Measurements from ENCODE around the gene MRM3. TPM values are rescaled to one million over a fixed set of nuclear protein-coding genes. Genes with fewer than 3 reads are reported as not detected.
"Not testable (repeated sequence)": the region's sequence is repeated elsewhere in the genome, so short reads cannot be mapped to it uniquely, and the experiment has no call there.

Gene MRM3
- total RNA-seq, 1 donor from 2014 or later = 21.0 TPM

- intact Hi-C loops (cut with DNase I) = loop anchor here (10.0 kb wide), 2 partner anchors 83 to 263 kb away; no protein-coding TSS in a partner anchor
- ATAC-seq (ENCODE audit: poor library complexity) = no peak
- DNase-seq = no peak
Observed at GRCh38 chr17:791829-792228, 9.7 kb downstream of the MRM3 start.

DNA sequence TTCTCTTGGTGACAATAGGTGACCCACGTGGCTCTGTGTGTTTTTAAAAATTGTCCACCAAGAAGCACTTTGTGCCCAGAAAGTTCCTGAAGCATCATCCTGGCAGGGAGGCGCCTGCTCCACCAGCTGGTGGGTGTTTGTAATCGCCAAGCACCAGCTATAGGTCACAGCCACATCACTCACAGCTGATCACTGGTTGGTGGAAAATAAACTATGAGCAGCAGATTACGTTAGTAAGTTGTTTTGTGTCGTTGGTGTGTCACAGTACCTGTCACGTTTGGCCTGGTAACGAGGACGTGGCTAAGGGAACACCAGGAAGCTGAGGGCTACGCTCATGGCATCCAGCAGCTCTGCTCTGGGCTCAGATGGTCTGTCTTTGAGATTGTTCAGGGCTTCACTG lies 10.1 kb downstream of the MRM3 start:
- intact Hi-C loops (cut with DNase I) = loop anchor here (10.0 kb wide), 2 partner anchors 83 to 263 kb away; no protein-coding TSS in a partner anchor
- no peak for DNase-seq
- ATAC-seq (ENCODE audit: poor library complexity) = no peak

GRCh38 chr17:794876-795275 lies 12.7 kb downstream of the MRM3 start:
- intact Hi-C loops (cut with DNase I) = loop anchor here (2.0 to 10.0 kb wide), 3 partner anchors 80 to 260 kb away; partner anchors contain the start of gene NXN
- ATAC-seq (ENCODE audit: poor library complexity) (peak; percentile 84), DNase-seq (peak; percentile 92)

DNA sequence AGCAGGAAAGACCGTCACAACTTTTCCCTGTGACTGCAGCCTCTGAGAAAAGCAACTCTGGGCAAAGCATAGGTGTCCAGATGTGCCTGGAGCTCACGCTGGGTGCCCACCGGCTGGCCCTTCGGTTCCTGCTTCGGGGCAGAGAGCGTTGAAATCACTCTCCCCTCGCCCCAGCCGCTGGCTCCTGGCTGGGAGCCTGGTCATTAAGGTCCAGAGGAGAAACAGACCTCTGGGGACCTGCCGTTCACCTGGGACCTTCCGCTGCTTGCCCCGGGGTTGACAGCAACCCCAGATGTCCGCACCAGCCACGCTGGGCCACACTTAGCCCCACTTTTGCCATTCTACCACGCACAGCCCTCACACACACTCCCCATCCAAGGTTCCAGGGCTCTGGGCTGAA lies 13.1 kb downstream of the MRM3 start:
- DNase-seq = peak; percentile 50
- intact Hi-C loops (cut with DNase I) = loop anchor here (2.0 to 10.0 kb wide), 3 partner anchors 80 to 260 kb away; partner anchors contain the start of gene NXN
- peak; percentile 9 for ATAC-seq (ENCODE audit: poor library complexity)

- DNase-seq (peak; percentile 10), ATAC-seq (ENCODE audit: poor library complexity) (no peak)
- intact Hi-C loops (cut with DNase I) = loop anchor here (2.0 to 10.0 kb wide), 3 partner anchors 79 to 259 kb away; partner anchors contain the start of gene NXN
Observed at GRCh38 chr17:795721-796120, 13.6 kb downstream of the MRM3 start.

- no peak for DNase-seq
- no peak for ATAC-seq (ENCODE audit: poor library complexity)
- intact Hi-C loops (cut with DNase I) = loop anchor here (10.0 kb wide), 2 partner anchors 78 to 258 kb away; no protein-coding TSS in a partner anchor
Observed at GRCh38 chr17:796609-797008, 14.5 kb downstream of the MRM3 start.

GRCh38 chr17:797236-797840 lies 15.2 kb downstream of the MRM3 start:
- ATAC-seq (ENCODE audit: poor library complexity) (no peak), DNase-seq (no peak)
- intact Hi-C loops (cut with DNase I) = loop anchor here (10.0 kb wide), 2 partner anchors 77 to 257 kb away; no protein-coding TSS in a partner anchor

DNA sequence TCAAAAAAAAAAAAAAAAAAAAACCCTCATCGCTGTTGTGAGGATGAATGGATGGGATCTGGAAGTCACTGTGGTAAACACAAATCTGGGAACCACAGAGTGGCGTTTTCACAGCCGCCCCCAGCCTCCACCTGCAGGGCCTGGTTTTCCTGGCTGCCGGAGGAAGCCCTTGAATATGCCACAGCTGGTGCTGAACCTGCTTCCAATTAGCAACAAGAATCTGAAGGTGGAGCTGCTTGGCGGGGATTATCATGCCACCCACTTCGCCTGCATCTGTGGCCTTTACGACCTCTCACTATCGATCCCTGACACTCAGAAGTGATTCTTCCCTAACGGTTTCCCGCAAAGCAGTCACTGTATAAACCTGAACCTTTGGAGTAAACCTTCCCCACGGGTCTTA lies 16.1 kb downstream of the MRM3 start:
- ATAC-seq (ENCODE audit: poor library complexity) (no peak), DNase-seq (no peak)
- intact Hi-C loops (cut with DNase I) = loop anchor here (10.0 kb wide), 2 partner anchors 77 to 257 kb away; no protein-coding TSS in a partner anchor

DNA sequence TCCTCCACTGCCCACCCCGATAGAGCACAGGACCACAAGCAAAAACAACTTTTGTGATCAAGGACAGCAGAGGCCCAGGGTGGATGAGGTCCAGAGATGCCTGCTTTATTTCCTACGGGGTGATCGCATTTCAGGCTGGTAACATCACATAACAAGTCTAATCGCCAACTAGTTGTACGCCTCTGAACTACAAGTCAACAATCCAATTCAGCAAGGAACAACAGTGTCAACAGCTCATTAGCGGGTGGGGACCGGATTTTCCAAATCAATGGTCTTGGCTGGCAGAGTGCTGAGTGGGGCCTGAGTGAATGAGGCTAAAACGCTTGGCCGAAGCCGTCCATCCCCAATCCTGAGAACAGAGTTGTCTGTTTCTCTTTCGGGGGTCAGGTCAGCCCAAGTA lies 17.1 kb downstream of the MRM3 start:
- DNase-seq (peak; percentile 15), ATAC-seq (ENCODE audit: poor library complexity) (no peak)
- intact Hi-C loops (cut with DNase I) = loop anchor here (10.0 kb wide), 2 partner anchors 76 to 256 kb away; no protein-coding TSS in a partner anchor

DNA sequence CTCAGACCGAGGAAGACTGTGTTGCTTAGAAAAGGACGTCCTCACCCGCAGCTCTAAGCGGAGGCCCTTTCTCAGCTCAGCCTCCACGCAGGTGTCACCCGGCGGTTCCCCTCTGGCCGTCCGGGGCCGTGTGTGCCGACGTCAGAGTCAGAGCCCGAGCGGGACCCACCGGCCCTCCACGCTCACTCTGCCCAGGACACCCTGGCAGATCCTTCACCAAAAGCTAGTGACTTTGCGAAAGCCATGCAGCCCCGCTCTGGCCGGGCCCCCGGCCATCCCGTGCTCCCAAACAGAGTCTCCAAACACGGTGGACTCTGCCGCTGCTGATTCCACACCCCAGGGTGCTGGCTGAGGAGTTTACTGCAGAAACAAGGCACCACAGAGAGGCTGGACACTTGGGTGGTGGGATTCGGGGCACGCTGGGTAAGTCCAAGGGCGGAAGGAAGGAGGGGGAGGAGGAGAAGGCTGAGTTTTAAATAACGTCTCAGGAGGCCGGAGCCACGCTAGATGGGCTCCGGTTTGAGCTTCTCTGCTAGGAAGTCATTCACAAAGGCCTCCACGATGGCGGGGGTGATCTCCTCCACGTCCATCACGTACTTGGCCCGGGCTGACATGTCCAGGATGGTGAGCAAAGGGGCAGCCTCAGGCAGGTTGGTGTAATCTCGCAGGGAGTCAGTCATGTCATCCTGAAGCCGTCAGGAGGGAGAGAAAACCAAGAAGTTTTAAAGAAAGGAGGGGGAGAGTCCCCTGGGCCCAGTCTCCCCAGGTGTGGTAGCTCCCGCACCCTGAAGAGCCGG lies 18.5 kb downstream of the MRM3 start:
- ATAC-seq (ENCODE audit: poor library complexity) = no peak
- DNase-seq = peak; percentile 35
- intact Hi-C loops (cut with DNase I) = no loop called here

- ATAC-seq (ENCODE audit: poor library complexity) (no peak), DNase-seq (no peak)
- intact Hi-C loops (cut with DNase I) = no loop called here
Observed at GRCh38 chr17:801660-802059, 19.5 kb downstream of the MRM3 start.

- ATAC-seq (ENCODE audit: poor library complexity) (no peak), DNase-seq (no peak)
- intact Hi-C loops (cut with DNase I) = no loop called here
Observed at GRCh38 chr17:802481-802880, 20.3 kb downstream of the MRM3 start.

- DNase-seq (no peak), ATAC-seq (ENCODE audit: poor library complexity) (no peak)
- intact Hi-C loops (cut with DNase I) = no loop called here
Observed at GRCh38 chr17:802901-803881, 21.0 kb downstream of the MRM3 start.

DNA sequence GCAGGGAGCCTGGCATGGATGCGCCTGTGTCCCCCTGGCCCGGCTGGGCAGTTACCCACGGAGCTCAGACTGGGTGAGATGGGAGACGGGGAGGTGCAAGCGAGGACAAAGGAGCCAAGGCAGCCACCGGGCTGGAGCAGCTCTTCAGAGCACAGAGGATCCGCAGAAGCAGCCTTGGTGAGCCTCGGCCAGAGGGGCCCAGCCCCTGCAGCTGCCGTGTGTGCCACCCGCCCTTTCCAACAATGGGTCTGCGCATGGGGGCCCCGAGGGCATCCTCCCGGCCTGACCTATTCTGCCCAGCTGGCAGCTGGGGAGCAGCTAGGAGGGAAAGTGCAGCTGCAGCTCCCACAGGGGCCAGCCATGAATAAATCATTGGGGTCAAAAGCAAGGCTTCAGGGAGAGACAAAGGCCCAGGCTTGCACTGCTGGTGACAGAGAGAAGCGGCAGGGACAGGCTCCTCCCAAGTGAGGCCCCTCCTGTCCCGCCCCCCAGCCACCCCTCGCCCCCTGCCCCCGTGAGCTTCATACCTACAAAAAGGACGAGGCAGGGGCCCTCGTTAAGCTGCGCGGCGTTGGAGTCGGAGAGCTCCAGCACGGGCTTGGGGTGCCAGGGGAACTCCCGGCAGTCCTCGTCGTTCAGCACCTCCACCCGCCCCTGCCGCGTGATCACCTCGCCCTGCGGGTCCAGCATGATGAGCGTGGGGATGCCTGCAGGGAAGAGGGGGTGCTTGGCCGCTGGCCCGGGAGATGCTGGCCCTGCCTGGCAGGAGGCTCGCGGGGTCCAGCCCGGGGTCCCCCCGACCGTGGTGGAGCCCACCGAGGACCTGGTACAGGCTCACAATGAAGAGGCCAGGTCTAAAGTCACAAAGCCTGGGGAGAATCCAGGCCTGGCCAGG lies 22.6 kb downstream of the MRM3 start:
- ATAC-seq (ENCODE audit: poor library complexity) (no peak), DNase-seq (peak; percentile 34)
- intact Hi-C loops (cut with DNase I) = no loop called here

DNA sequence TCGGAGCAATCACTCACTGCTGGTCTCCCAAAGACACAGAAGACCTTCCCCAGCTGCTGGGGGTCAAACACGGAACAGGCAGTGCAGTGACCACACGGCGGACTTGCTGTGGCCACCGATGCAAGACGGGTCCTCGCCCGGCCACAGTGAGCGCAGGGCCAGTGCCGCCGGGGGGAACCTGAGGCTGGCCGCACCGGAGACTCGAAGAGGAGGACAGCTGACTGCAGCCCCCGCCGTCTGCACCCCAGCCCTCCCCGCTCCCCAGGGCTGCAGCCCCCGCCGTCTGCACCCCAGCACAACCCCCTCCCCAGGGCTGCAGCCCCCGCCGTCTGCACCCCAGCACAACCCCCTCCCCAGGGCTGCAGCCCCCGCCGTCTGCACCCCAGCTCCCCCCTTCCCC lies 23.7 kb downstream of the MRM3 start:
- intact Hi-C loops (cut with DNase I); ATAC-seq (ENCODE audit: poor library complexity): not testable (repeated sequence)
- DNase-seq = peak; percentile 19

DNA sequence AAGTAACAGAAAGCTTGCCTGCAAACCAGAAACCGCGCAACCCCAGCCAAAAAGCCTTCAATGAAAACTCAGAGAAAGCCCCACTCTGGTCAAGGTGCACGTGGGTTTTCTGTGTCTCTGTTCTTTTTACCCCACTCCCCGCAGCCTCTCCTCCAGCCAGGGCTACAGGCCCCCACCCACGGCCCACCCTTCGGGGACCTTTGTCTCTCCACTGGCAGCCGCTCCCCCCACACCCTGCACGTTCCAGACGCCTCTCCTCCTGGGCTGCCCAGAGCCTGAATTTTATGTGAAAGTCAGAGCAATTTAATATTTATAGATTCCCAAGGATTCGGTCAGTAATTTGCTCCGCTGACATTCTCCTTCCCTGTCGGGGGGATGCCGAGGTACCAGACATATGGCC lies 24.2 kb downstream of the MRM3 start:
- DNase-seq (peak; percentile 4), ATAC-seq (ENCODE audit: poor library complexity) (no peak)
- intact Hi-C loops (cut with DNase I) = no loop called here

DNA sequence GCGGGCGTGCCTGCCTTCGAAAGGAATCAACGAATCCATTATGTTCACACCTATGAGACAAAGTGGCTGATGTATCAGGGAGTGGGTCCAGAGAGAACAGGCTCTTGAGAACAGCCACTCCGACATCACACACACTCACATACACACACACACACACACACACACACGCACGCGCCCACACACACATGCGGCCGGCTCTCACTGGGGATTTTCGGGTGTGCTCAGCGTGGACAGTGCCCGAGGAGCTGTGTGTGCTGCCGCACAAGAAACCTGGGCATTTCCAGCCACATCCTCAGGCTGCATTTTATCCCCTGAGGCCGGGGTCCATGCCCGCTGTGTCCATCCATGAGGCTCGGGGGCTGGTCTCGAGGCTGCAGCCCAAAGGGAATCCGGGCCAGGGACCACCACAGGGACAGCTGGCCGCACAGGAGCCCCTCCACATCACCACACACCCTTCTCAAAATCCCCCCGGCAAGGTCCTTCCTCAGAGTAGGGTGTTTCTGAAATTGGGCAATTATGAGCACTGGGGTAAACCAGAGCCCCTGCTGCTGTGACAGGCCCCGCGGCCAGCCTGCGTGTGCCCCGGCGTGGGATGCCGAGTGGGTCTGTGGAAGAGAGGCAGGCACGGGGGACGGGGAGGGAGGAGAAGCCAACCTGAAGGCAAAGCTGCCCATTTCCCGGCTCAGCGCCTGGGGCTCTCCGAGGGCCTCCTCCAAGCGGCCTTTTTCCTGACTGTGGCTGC lies 24.8 kb downstream of the MRM3 start:
- no peak for ATAC-seq (ENCODE audit: poor library complexity)
- intact Hi-C loops (cut with DNase I) = no loop called here
- peak; percentile 31 for DNase-seq
